IPS DF 6.9 (cell line): ENCODE data around the gene PACS2.

Experiments used
- DNase-seq: peaks from one replicate; pipeline ENCODE4 v3.0.0-alpha.2; 2013; ENCODE audit warnings: low read depth, low spot score
- H3K27ac ChIP-seq: one replicate; pipeline ENCODE4 v1.5.1; 2013; ENCODE audit warnings: low read length, control low read depth
- H3K27me3 ChIP-seq: 2 replicates; pipeline ENCODE4 v1.6.1; 2013; ENCODE audit warnings: mild to moderate bottlenecking, low read length; ENCODE audit not compliant: control insufficient read depth, insufficient read depth
- H3K36me3 ChIP-seq: 2 replicates; pipeline ENCODE4 v1.6.1; 2013; ENCODE audit warnings: low read length; ENCODE audit not compliant: control insufficient read depth, insufficient read depth
- H3K4me1 ChIP-seq: 2 replicates; pipeline ENCODE4 v1.6.1; 2013; ENCODE audit warnings: low read length; ENCODE audit not compliant: control insufficient read depth, insufficient read depth
- H3K4me3 ChIP-seq: 2 replicates; pipeline ENCODE4 v1.5.1; 2013; ENCODE audit warnings: mild to moderate bottlenecking, low read length
- H3K9me3 ChIP-seq: 2 replicates; pipeline ENCODE4 v1.6.1; 2013; ENCODE audit warnings: low read length, inconsistent platforms; ENCODE audit not compliant: control insufficient read depth, insufficient read depth
- WGBS: extraction: QIAGEN DNeasy Blood & Tissue Kit; methylation state at CpG from one replicate; pipeline ENCODE4 v1.1.7; 2013; ENCODE audit warnings: mixed read lengths, missing lambda C conversion rate; ENCODE audit not compliant: insufficient read length, insufficient coverage; 5-methylcytosine and 5-hydroxymethylcytosine counted together

Gene PACS2

DNA sequence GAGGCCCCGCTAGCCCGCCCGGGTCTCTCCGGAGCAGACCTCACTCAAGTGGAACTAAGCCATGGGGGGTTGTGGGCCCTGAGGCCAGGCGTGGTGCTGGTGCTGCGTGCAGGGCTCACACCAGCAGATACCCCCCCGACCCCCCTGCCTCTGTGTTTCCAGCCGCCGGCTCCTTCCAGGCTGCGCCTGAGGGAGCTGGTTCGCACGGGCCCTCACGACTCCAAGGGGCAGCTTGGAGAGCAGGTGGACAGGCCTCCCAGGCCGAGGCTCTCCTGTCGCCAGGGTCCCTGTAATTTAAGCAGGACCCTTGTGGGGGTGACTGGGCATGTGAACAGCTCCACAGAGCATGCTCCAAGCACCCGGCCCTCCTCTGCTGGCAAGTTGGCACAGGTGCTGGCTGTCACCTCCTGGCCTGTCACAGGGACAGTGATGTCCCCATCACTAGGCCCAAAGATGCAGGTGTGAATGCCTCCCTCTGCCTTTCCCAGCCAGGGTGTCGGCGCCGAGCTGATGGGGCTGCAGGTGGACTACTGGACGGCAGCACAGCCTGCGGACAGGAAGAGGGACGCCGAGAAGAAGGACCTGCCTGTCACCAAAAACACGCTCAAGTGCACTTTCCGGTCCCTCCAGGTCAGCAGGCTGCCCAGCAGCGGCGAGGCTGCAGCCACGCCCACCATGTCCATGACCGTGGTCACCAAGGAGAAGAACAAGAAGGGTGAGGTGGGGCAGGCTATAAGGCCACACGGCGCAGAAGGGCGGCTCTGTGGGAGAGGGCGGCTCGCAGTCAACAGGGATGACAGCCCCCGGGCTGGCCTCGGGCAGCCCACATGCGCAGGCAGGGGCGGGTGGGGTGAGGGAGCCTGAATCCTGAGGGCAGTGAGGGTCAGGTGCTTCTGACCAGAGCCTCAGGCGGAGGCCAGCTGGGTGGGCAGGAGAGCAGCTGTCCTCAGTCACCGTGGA, 77.9 kb downstream of the PACS2 start:
- Histone ChIP-seq H3K4me3 (no peak overlapping the region), H3K9me3 (no peaks in the 10 kb centered on the region), H3K36me3 (peaks cover 5% of the 10 kb centered on the region; the same call in 1 of the 2 replicates), H3K27ac (no peak overlapping the region), H3K27me3 (no peaks in the 10 kb centered on the region), H3K4me1 (no peaks in the 10 kb centered on the region)
- no CpG with 5 or more reads among the region's 40 CpGs for whole genome bisulfite sequencing
- no peak for DNase-seq

DNA sequence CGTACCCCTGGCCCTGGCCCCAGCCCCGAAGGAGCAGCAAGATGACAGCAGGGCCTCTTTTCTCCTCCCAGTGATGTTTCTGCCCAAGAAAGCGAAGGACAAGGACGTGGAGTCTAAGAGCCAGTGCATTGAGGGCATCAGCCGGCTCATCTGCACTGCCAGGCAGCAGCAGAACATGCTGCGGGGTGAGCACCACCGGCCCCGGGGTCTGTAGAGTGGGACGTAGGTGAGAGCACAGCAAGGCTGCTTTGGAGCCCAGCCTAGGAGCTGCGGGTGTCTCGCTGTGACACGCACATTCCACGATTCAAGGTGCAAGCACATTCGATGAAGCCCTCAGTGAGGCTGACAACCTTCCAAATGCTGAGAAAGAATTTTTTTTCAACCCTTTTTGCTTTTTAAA, 78.6 kb downstream of the PACS2 start:
- Histone ChIP-seq H3K4me1 (no peaks in the 10 kb centered on the region), H3K4me3 (no peak overlapping the region), H3K27ac (no peak overlapping the region), H3K36me3 (peaks cover 3% of the 10 kb centered on the region; the same call in 1 of the 2 replicates), H3K27me3 (no peaks in the 10 kb centered on the region), H3K9me3 (no peaks in the 10 kb centered on the region)
- no CpG with 5 or more reads among the region's 14 CpGs for WGBS
- no peak for DNase-seq

DNA sequence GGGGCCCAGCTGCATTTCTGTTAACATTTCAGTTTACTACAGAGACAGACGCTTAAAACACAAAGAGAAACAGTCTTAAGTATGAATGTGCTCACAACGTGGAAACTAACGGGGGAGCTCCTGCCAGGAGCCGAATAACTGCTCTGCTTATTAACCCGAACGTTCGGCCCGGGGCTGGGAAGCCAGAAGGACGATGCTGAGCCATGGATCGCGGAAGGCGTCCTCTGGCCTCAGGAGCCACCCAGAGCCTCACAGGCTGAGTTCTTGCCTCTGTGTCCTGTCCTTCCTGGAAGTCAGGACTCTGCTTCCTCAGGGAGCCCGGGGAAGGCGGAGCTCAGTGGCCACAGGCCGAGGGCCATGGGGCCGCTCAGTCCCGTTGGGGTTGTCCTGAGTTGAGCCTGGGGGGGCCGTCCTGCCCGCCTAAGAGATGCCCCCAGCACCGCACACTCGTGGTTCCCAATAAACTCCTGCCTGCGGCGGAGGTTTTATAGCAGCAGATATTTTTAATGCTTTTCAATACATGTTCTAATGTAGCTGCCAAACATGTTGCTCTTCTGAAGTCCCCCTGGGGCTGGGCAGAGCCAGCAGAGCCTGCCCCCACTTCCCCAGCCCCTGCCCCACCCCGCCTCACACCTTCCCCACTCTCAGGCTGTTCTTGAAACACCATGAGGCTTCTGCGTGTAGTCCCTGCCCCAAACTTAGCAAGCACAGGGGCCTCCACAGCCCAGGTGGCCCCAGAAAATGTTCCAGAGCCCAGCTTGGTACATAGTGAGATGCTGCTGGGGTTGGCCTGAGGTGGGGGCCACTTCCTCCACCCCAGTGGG, 80.4 kb downstream of the PACS2 start:
- no peak overlapping the region for H3K4me3 ChIP-seq
- peaks cover 5% of the 10 kb centered on the region for H3K4me1 ChIP-seq
- H3K27me3 ChIP-seq, result no peaks in the 10 kb centered on the region
- DNase-seq, result no peak
- H3K27ac ChIP-seq, result no peak overlapping the region
- peaks cover 3% of the 10 kb centered on the region; the same call in 1 of the 2 replicates for H3K9me3 ChIP-seq
- WGBS, result no CpG with 5 or more reads among the region's 25 CpGs
- H3K36me3 ChIP-seq, result peaks cover 5% of the 10 kb centered on the region; the same call in 1 of the 2 replicates

DNA sequence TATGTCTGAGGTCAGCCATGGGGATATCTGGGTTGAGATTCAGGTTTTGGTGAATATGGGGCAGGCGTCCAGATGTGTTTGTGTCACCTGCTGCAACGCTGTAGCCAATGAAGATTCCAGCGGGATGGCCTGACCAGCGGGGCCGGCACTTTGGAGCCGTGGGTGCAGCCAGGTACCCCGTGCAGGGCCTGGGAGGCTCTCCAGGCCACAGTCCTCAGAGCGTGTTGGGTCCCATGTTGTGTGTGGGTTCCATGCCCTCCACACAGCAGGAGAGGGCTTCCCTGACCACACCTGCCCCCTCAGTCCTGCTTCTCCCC, 80.9 kb downstream of the PACS2 start:
- WGBS, result no CpG with 5 or more reads among the region's 8 CpGs
- DNase-seq, result no peak
- peaks cover 3% of the 10 kb centered on the region for H3K9me3 ChIP-seq
- peaks cover 5% of the 10 kb centered on the region for H3K4me1 ChIP-seq
- H3K36me3 ChIP-seq, result peaks cover 7% of the 10 kb centered on the region
- H3K27me3 ChIP-seq, result no peaks in the 10 kb centered on the region
- H3K27ac ChIP-seq, result no peak overlapping the region
- H3K4me3 ChIP-seq, result no peak overlapping the region

DNA sequence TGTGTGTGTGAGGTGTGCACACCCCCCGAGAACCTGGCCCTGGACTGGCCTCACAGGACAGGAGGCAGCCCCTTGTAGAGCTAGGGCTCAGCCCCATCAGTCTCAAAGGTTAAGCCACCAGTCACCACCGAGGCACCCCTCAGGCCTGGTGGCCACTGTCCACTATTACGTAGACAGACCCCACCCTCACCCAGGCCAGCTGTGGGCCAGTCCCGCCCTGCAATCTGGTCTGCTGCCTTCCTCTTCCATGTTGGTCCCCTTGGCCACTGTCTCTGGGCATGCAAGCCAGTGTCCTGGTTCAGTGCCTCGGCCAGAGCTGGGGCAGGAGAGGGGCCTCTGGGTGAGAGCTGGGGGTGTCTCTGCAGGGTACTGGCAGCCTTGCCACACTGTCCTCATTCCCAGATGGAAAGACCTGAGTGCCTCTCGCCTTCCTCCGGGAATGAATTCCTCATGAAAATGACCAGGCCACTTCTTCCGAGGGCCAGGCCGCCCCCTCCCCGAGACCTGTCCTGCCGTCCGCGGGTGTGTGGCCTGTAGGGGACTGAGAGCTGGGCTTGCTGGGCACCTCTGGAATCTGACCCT, 82.9 kb downstream of the PACS2 start:
- no peak overlapping the region for H3K27ac ChIP-seq

DNA sequence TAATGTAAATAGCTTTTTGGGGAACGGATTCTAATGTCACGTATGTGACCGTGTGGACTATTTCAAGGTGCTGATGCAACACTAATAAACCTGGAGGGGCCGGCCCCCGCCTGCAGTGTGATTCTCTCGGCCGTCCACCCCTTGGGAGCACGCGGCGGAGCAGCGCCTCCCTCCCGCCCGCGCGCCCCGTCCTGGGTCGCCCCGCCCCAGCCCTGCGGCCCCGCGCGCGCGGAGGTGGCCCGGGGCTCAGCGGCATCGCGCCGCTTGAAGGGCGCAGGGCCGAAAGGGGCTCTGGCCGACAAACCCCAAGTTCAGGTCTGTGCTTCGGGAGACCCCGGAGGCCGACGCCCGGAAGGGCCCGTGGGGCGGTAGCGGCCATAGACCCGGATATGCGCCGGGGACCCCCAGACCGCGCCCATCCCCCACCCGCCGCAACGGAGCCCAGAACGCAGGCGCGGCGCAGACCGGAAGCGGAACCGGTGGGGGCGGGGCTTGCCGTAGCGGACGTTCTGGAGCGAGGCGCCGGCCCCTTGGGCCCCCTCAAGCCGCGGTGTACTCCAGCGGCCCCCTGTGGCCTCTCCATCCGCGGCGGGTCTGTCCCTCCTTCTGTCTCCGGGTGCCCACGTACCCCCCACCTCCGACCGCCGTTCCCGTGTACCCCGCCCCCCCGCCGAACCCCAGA, 83.6 kb downstream of the PACS2 start, which contains the start of gene TEX22:
Gene TEX22 (plus strand): TSS at position 495 of the 682 bp plus-strand sequence. CDS start 803 bp downstream, outside the sequence.
- Histone ChIP-seq H3K27ac (no peak within 1 kb of the TSS), H3K36me3 (peaks cover 9% of the 10 kb centered on the region)
- no CpG with 5 or more reads among the region's 77 CpGs for WGBS

More for the DNA sequence above, 82.9 kb downstream of the PACS2 start:
- no peaks in the 10 kb centered on the region for H3K27me3 ChIP-seq
- peaks cover 5% of the 10 kb centered on the region for H3K4me1 ChIP-seq
- H3K4me3 ChIP-seq, result no peak overlapping the region
- H3K9me3 ChIP-seq, result peaks cover 5% of the 10 kb centered on the region
- WGBS, result no CpG with 5 or more reads among the region's 13 CpGs
- DNase-seq, result no peak
- H3K36me3 ChIP-seq, result peaks cover 12% of the 10 kb centered on the region

DNA sequence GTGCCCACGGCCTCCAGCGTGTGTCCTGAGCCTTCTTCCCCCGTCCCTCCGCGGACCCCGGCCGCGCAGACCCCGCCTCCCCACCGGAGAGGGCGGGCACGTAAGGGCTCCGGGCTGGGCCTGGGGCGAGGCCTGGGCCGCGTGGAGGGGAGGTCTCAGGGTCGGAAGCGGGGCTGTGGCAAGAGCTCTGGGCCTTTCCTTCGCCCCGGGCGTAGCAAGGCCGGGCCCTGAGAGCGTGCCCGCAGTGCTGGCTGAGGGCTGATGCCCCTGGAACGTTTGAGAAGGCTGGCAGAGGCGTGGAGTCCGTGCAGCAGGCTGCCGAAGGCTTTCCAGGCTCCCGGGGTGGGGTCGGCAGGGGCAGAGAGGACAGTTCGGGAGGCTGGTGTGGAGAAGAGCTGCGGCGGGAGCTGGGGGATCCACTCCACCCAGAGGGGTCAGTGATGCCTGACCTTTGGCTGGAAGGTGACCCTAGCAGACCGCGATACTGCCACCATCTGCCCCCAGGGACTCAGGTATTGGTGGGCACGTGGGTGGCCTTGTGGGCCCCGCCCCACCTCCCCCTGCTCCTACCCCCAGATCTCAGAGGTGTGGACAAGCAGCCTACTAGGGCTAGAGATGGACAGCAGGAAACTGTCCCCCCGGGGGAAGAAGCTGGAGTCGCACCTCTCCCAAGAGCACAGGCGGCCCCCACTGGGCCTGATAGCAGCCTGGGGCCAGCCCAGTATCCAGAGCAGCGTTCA, 84.3 kb downstream of the PACS2 start:
- DNase-seq, result no peak
- Histone ChIP-seq H3K4me3 (peak overlapping the region; percentile 54), H3K27me3 (no peaks in the 10 kb centered on the region), H3K27ac (no peak overlapping the region), H3K9me3 (peaks cover 5% of the 10 kb centered on the region), H3K36me3 (peaks cover 9% of the 10 kb centered on the region), H3K4me1 (peaks cover 5% of the 10 kb centered on the region)
- WGBS, result no CpG with 5 or more reads among the region's 41 CpGs

More for the DNA sequence above, 83.6 kb downstream of the PACS2 start, which contains the start of gene TEX22:
- Histone ChIP-seq H3K9me3 (peaks cover 5% of the 10 kb centered on the region), H3K27me3 (no peaks in the 10 kb centered on the region), H3K4me3 (peak within 1 kb of the TSS; percentile 54), H3K4me1 (peaks cover 5% of the 10 kb centered on the region)
- DNase-seq, result peak; percentile 52

- peaks cover 5% of the 10 kb centered on the region for H3K9me3 ChIP-seq
- no peaks in the 10 kb centered on the region for H3K27me3 ChIP-seq
- no peak overlapping the region for H3K4me3 ChIP-seq
- H3K36me3 ChIP-seq, result peaks cover 9% of the 10 kb centered on the region
- WGBS, result no CpG with 5 or more reads among the region's 8 CpGs
- no peak for DNase-seq
- peaks cover 5% of the 10 kb centered on the region for H3K4me1 ChIP-seq
- H3K27ac ChIP-seq, result no peak overlapping the region
Measured at GRCh38 chr14:105399466-105399775, 84.9 kb downstream of the PACS2 start.

DNA sequence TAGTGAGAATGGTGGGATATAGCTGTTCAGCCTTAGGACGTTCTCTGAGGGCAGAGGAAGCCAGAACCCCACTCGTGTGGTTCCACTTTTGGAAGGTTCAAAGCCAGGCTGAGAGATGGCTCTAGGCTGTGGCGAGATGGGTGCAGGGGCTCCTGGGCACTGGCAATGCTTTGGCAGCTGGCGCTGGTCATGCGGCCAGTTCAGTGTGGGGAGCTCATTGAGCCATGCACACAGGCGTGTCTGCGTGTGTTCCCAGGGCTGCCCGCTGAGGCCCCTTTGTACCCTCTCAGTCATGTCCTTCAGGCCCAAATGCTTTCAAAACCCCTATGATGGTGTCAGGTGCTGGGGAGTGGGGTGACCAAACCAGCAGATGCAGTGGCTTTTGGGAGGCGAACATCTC, 85.5 kb downstream of the PACS2 start:
- Histone ChIP-seq H3K9me3 (peaks cover 5% of the 10 kb centered on the region), H3K36me3 (peaks cover 9% of the 10 kb centered on the region), H3K4me3 (no peak overlapping the region), H3K4me1 (peaks cover 5% of the 10 kb centered on the region), H3K27me3 (no peaks in the 10 kb centered on the region), H3K27ac (no peak overlapping the region)
- DNase-seq, result no peak
- WGBS, result no CpG with 5 or more reads among the region's 9 CpGs
